GM12892 (cell line): ENCODE results near the gene PPIC.

Experiments used
- DNase-seq: peaks from one replicate; pipeline ENCODE4 v3.0.0; 2011; ENCODE audit not compliant: insufficient read length
- FAIRE-seq: peaks from 2 replicates; lab custom pipeline; 2011; peaks lifted over from hg19 to GRCh38; lab: Jason Lieb, UNC
- POLR2A ChIP-seq: IDR thresholded peaks from 2 replicates; pipeline ENCODE4 v1.6.1; 2011; ENCODE audit warnings: low read depth, low read length, control low read depth
- POLR2AphosphoS5 ChIP-seq: IDR thresholded peaks from 2 replicates; pipeline ENCODE4 v1.6.1; 2011; ENCODE audit warnings: low read depth, low read length, control low read depth
- TAF1 ChIP-seq: IDR thresholded peaks from 2 replicates; pipeline ENCODE4 v1.6.1; 2011; ENCODE audit warnings: low read depth, mild to moderate bottlenecking, control low read depth, low read length, borderline replicate concordance

PPIC gene

GRCh38 chr5:123000731-123001130, 35.8 kb downstream of the PPIC start:
- DNase-seq (no peak), FAIRE-seq (no peak)
- TF ChIP-seq TAF1 (no peak), POLR2AphosphoS5 (no peak), POLR2A (no peak)

- FAIRE-seq (peak; percentile 87), DNase-seq (peak; percentile 36)
- TF ChIP-seq POLR2A = no peak
- no peak for TF ChIP-seq TAF1
These were observed 36.5 kb downstream of the PPIC start for GRCh38 chr5:122999947-123000563.

GRCh38 chr5:122997294-122997693, 39.2 kb downstream of the PPIC start:
- DNase-seq (no peak), FAIRE-seq (no peak)
- no peak for TF ChIP-seq POLR2A
- no peak for TF ChIP-seq TAF1
- no peak for TF ChIP-seq POLR2AphosphoS5

- TF ChIP-seq POLR2A (no peak), POLR2AphosphoS5 (no peak), TAF1 (no peak)
- DNase-seq = no peak
- no peak for FAIRE-seq
These were observed 40.4 kb downstream of the PPIC start for GRCh38 chr5:122996091-122996490.

GRCh38 chr5:122985954-122986721, 50.4 kb downstream of the PPIC start:
- peak; percentile 86 for FAIRE-seq
- TF ChIP-seq POLR2A = no peak
- TF ChIP-seq POLR2AphosphoS5 = no peak
- no peak for TF ChIP-seq TAF1
- no peak for DNase-seq

- FAIRE-seq (no peak), DNase-seq (no peak)
- TF ChIP-seq POLR2AphosphoS5 (no peak), TAF1 (no peak), POLR2A (no peak)
These were observed 51.4 kb downstream of the PPIC start for GRCh38 chr5:122985006-122985700.

- FAIRE-seq (no peak), DNase-seq (no peak)
- TF ChIP-seq POLR2A (no peak), POLR2AphosphoS5 (no peak), TAF1 (no peak)
These were observed 52.1 kb downstream of the PPIC start for GRCh38 chr5:122984425-122984824.

GRCh38 chr5:122982376-122982775, 54.1 kb downstream of the PPIC start:
- FAIRE-seq = no peak
- TF ChIP-seq POLR2AphosphoS5 (no peak), TAF1 (no peak), POLR2A (no peak)

GRCh38 chr5:122981846-122982245, 54.7 kb downstream of the PPIC start:
- FAIRE-seq (no peak), DNase-seq (no peak)
- TF ChIP-seq POLR2A (no peak), POLR2AphosphoS5 (no peak), TAF1 (no peak)

More at GRCh38 chr5:122982376-122982775, 54.1 kb downstream of the PPIC start:
- DNase-seq = no peak

GRCh38 chr5:122978644-122979297, 57.8 kb downstream of the PPIC start:
- DNase-seq (no peak), FAIRE-seq (no peak)
- TF ChIP-seq TAF1 (no peak), POLR2AphosphoS5 (no peak), POLR2A (no peak)

- no peak for FAIRE-seq
- TF ChIP-seq TAF1 = no peak
- no peak for TF ChIP-seq POLR2AphosphoS5
- TF ChIP-seq POLR2A = no peak
These were observed 58.5 kb downstream of the PPIC start for GRCh38 chr5:122978068-122978467.

More at GRCh38 chr5:122978068-122978467, 58.5 kb downstream of the PPIC start:
- DNase-seq = no peak
